GM19395 (cell line): ENCODE results near the gene ZDHHC16.
"Not testable (repeated sequence)": the region's sequence is repeated elsewhere in the genome, so short reads cannot be mapped to it uniquely, and the experiment has no call there.

Experiments
- ATAC-seq: cut with Tn5 transposase; IDR thresholded peaks from one replicate; pipeline ENCODE4 v1.9.1; 2021; ENCODE audit warnings: mild to moderate bottlenecking, moderate library complexity; ENCODE audit not compliant: unreplicated experiment

ZDHHC16 gene

GRCh38 chr10:97445722-97446639, at the start of gene ZDHHC16, which contains the start of gene EXOSC1:
ZDHHC16 (plus strand) TSS chr10:97446175; CDS start chr10:97451676, 5,501 bp downstream.
EXOSC1 (minus strand) TSS chr10:97446006; CDS start chr10:97445985, 21 bp downstream.
- peak; percentile 94 for ATAC-seq

- no peak for ATAC-seq
These were observed 46.0 kb upstream of the ZDHHC16 start for GRCh38 chr10:97399843-97400545.

GRCh38 chr10:97400665-97401454, 45.1 kb upstream of the ZDHHC16 start, which contains the start of gene RRP12:
RRP12 (minus strand) TSS chr10:97401340; CDS start chr10:97401231, 109 bp downstream.
- peak; percentile 98 for ATAC-seq

GRCh38 chr10:97401455-97401919, 44.5 kb upstream of the ZDHHC16 start:
- no peak for ATAC-seq

GRCh38 chr10:97404044-97404443, 41.9 kb upstream of the ZDHHC16 start:
- ATAC-seq: no peak

- no peak for ATAC-seq
These were observed 39.9 kb upstream of the ZDHHC16 start for GRCh38 chr10:97406064-97406463.

- ATAC-seq: not testable (repeated sequence)
These were observed 39.5 kb upstream of the ZDHHC16 start for GRCh38 chr10:97406483-97406882.

- ATAC-seq: peak; percentile 95
These were observed 38.6 kb upstream of the ZDHHC16 start for GRCh38 chr10:97407211-97407951.

GRCh38 chr10:97407952-97408248, 38.1 kb upstream of the ZDHHC16 start:
- no peak for ATAC-seq

GRCh38 chr10:97408496-97408992, 37.4 kb upstream of the ZDHHC16 start:
- ATAC-seq: no peak

GRCh38 chr10:97411406-97411805, 34.6 kb upstream of the ZDHHC16 start:
- no peak for ATAC-seq

GRCh38 chr10:97412891-97413304, 33.1 kb upstream of the ZDHHC16 start:
- no peak for ATAC-seq

GRCh38 chr10:97416565-97416964, 29.4 kb upstream of the ZDHHC16 start:
- no peak for ATAC-seq

GRCh38 chr10:97423757-97424098, 22.2 kb upstream of the ZDHHC16 start:
- ATAC-seq: not testable (repeated sequence)

GRCh38 chr10:97425964-97426775, 19.8 kb upstream of the ZDHHC16 start, which contains the start of gene PGAM1:
PGAM1 (plus strand) TSS chr10:97426191; CDS start chr10:97426308, 117 bp downstream.
- ATAC-seq: peak; percentile 87

GRCh38 chr10:97426776-97427570, 19.0 kb upstream of the ZDHHC16 start:
- ATAC-seq: no peak

GRCh38 chr10:97427571-97428179, 18.3 kb upstream of the ZDHHC16 start:
- ATAC-seq: no peak

GRCh38 chr10:97428572-97428981, 17.4 kb upstream of the ZDHHC16 start:
- no peak for ATAC-seq
